Pancreas (tissue), 10 donors: ENCODE results near the gene KLC1. TPM values are rescaled to one million over a fixed set of nuclear protein-coding genes. Genes with fewer than 3 reads are reported as not detected.

Experiments used
- ATAC-seq, 4 donors: fragments of 200-7000 bp; cut with Tn5 transposase; one replicate each; pipeline versions ENCODE4 v1.8.0 to v1.9.1; 2020; ENCODE audit warnings: mild to moderate bottlenecking in 4 of 4, moderate library complexity in 4 of 4
- DNase-seq, 6 donors: peaks; one replicate each; pipeline ENCODE4 v3.0.0-alpha.2; 2020
- FAIRE-seq: peaks from 2 replicates; lab custom pipeline; 2012; peaks lifted over from hg19 to GRCh38; lab: Jason Lieb, UNC
- H3K27ac ChIP-seq, 4 donors: fragments of 200-600 bp; sonication (generic); 1 replicate in 3 of 4; 2 replicates in 1 of 4; pipeline versions ENCODE4 v1.5.0 to v1.8.0; 2020
- H3K27me3 ChIP-seq, 4 donors: fragments of 200-600 bp; one replicate each; pipeline ENCODE4 v1.8.0; 2021
- H3K36me3 ChIP-seq, 3 donors: fragments of 200-600 bp; sonication (generic) in 1 of 3; one replicate each; pipeline versions ENCODE4 v1.5.0 to v1.8.0; 2020 to 2021
- H3K4me1 ChIP-seq, 3 donors: fragments of 200-600 bp; one replicate each; pipeline ENCODE4 v1.8.0; 2021
- H3K4me3 ChIP-seq, 4 donors: fragments of 200-600 bp; sonication (generic) in 2 of 4; one replicate each; pipeline versions ENCODE4 v1.5.0 to v1.8.0; 2020 to 2021
- H3K9me3 ChIP-seq, 4 donors: fragments of 200-600 bp; one replicate each; pipeline ENCODE4 v1.8.0; 2021
- CTCF ChIP-seq, 4 donors: fragments of 200-600 bp; sonication (generic) in 3 of 4; IDR thresholded peaks; one replicate each; pipeline versions ENCODE4 v1.5.0 to v1.8.0; 2021; ENCODE audit warnings: antibody characterized with exemption in 4 of 4
- WGBS, 2 donors: extraction: QIAGEN DNeasy Blood & Tissue Kit; methylation state at CpG; one replicate each; pipeline ENCODE4 v1.1.7; 2013; 5-methylcytosine and 5-hydroxymethylcytosine counted together
- intact Hi-C, 3 donors: fragments of 100-400 bp; cut with DNase I; formaldehyde crosslinking; loops; one replicate each; pipeline versions ENCODE4 v1.11.1 to v1.14.2; 2022
- polyA plus RNA-seq, 2 donors: library from polyadenylated mRNA; stranded (reverse); fragments of 200-250 nt; gene quantifications; one replicate each; pipeline ENCODE4 v1.2.3, GENCODE V29; 2013
- total RNA-seq, 6 donors: library from RNA; stranded (reverse); fragmentation: NEBNext Ultra II Directional in 4 of 6; extraction: Animal tissue kit (Norgen Biotek cat#: 25700) in 4 of 6; gene quantifications; one replicate each; pipeline versions ENCODE4 v1.2.1 to v1.2.4, GENCODE V29; 2021 to 2023
- donor health status: healthy with polysubstance abuse.
- donor health status: DM: no; HTN: no; CAD: no; lungs with moderate emphysema.
- donor health status: DM: no; HTN: no; CAD: no.
- donor health status: control.
- donor health status: control.
- donor health status: Bipolar disorder and iron deficiency.
- donor health status: DM: yes; HTN: yes; CAD: no.
- donor health status: DM: no; HTN: no; CAD: no.
- donor health status: DM: no; HTN: no; CAD: no.
- donor health status: DM: yes; HTN: yes; CAD: no.

Gene KLC1
- total and polyA plus RNA-seq, 8 donors: 36.1 to 91.0 (median 51.6) TPM

DNA sequence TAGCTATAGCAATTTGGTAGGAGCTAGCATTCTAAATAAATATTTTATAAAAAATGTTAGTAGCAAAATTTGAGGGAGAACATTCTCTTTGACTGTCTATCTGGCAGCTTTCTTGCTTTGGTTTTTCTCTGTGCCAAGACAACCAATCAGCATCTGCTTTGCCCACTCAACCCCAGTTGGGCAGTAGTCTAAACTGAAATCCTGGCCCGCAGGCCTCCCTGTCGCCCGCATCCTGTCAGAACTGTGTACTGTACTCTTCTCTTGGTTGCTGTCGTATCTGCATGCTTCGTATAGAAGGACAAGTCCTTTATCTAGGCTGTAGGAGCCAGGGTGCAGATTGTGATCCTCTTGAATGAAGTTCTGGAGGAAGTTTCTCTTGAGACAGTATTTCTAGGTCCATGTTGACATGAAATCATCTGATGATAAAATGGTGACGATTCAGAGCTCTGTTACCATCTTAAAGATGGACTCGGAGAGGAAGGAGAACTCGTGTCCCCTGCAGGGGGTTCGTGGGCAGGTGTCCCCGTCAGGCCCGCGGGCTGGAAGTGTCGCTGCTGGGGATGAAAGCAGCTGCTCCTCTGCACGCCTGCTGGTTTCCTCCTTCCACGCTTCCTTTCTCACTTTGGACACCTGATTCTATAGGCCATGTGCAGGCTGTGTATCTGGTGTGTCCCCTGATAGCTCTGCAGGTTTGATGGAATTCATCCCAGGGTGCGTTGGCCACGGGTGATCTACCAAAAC is 51.6 kb downstream of the KLC1 start:
- intact Hi-C loops: no loop called here
- no peak for FAIRE-seq
- Histone ChIP-seq H3K4me3 (no peak overlapping the region), H3K36me3 (peaks cover 0 to 87% (median 31%) of the 10 kb centered on the region in 3 donors), H3K4me1 (no peaks in the 10 kb centered on the region), H3K27ac (no peak overlapping the region), H3K27me3 (no peaks in the 10 kb centered on the region), H3K9me3 (no peaks in the 10 kb centered on the region)
- no peak for TF ChIP-seq CTCF (IDR thresholded peaks at IDR 0.05)
- no peak for ATAC-seq
- 85 to 86% methylated on average over 17 of the region's 17 CpGs for WGBS, 2 donors
- no peak for DNase-seq

GRCh38 chr14:103683139-103683538 is 54.1 kb downstream of the KLC1 start:
- FAIRE-seq: no peak
- intact Hi-C loops: no loop called here
- H3K36me3 ChIP-seq: peaks cover 0 to 79% (median 24%) of the 10 kb centered on the region in 3 donors

DNA sequence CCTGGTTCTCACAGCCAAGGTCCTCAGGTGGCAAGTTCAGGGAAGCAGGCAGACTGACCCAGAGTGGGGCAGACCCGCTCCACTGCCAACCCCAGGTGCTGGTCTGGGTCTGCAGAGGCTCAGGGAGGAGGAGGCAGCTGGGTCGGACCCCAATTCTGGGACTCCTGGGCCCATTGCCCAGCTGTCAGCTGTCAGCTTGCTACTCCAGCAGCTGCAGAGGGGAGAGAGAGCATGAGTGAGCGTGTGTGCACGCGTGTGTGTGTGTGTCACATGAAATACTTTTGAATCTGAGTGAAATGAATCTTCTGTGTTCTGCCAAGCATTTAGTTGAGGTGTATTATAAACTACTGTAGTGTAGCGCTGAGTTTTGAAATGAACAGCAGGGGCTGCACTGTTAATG is 55.5 kb downstream of the KLC1 start:
- 86 to 91% methylated on average over 6 of the region's 6 CpGs for WGBS, 2 donors
- ATAC-seq (no peak), DNase-seq (no peak), FAIRE-seq (no peak)
- intact Hi-C loops: no loop called here
- H3K27me3 ChIP-seq: no peaks in the 10 kb centered on the region
- H3K36me3 ChIP-seq: peaks cover 0 to 66% (median 28%) of the 10 kb centered on the region in 3 donors
- H3K4me3 ChIP-seq: no peak overlapping the region
- peaks cover 0 to 1% (median 0%) of the 10 kb centered on the region in 3 donors for H3K4me1 ChIP-seq
- TF ChIP-seq CTCF (IDR thresholded peaks at IDR 0.05): no peak
- H3K9me3 ChIP-seq: no peaks in the 10 kb centered on the region
- no peak overlapping the region for H3K27ac ChIP-seq

More at GRCh38 chr14:103683139-103683538, 54.1 kb downstream of the KLC1 start:
- DNase-seq (no peak), ATAC-seq (no peak)
- Histone ChIP-seq H3K27ac (no peak overlapping the region), H3K4me1 (no peaks in the 10 kb centered on the region), H3K27me3 (no peaks in the 10 kb centered on the region), H3K4me3 (no peak overlapping the region), H3K9me3 (no peaks in the 10 kb centered on the region)
- WGBS, 2 donors: 80 to 85% methylated on average over 15 of the region's 15 CpGs
- TF ChIP-seq CTCF (IDR thresholded peaks at IDR 0.05): no peak

DNA sequence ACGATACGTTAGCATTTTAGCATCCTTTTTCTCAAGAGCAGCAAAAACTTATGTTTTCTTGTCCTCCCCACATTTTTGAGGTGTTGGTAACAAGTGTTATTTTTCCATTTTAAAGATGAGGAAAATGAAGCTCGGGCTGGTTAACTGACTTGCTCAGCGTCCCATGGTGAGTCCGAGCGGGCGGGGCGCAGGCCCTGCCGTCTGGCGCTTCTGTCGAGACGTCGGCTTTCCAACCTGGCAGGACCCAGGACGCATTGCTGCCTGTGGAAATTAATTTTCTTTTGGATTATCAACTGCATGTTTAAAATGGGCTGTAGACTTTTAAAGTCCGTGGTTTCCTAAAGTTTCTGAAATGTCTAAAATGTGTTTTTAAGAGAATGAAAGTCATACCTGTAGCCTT is 55.9 kb downstream of the KLC1 start:
- FAIRE-seq (no peak), DNase-seq (no peak), ATAC-seq (no peak)
- no peak overlapping the region for H3K27ac ChIP-seq
- intact Hi-C loops: no loop called here
- H3K4me1 ChIP-seq: peaks cover 0 to 5% (median 0%) of the 10 kb centered on the region in 3 donors
- H3K27me3 ChIP-seq: no peaks in the 10 kb centered on the region
- H3K9me3 ChIP-seq: no peaks in the 10 kb centered on the region
- H3K36me3 ChIP-seq: peaks cover 0 to 62% (median 27%) of the 10 kb centered on the region in 3 donors
- WGBS, 2 donors: 92 to 95% methylated on average over 15 of the region's 15 CpGs
- no peak for TF ChIP-seq CTCF (IDR thresholded peaks at IDR 0.05)
- no peak overlapping the region for H3K4me3 ChIP-seq
